NCI-H1930 (cell line): ENCODE data around the gene ALG9.
A peak's percentile ranks its signal among the peaks of the same experiment; 100 is the strongest.
"Not testable (repeated sequence)": the region's sequence is repeated elsewhere in the genome, so short reads cannot be mapped to it uniquely, and the experiment has no call there.

Experiments
- DNase-seq, 2 experiments: peaks; one replicate each; lab custom pipeline; 2025; lab: John Stamatoyannopoulos, UW

The ALG9 gene

GRCh38 chr11:111795334-111795985 is 75.9 kb downstream of the ALG9 start:
- no peak for DNase-seq

GRCh38 chr11:111793863-111794262 is 77.5 kb downstream of the ALG9 start:
- no peak for DNase-seq

- no peak for DNase-seq
These were observed 78.4 kb downstream of the ALG9 start for GRCh38 chr11:111792955-111793500.

- no peak for DNase-seq
These were observed 79.1 kb downstream of the ALG9 start for GRCh38 chr11:111792314-111792713.

GRCh38 chr11:111788464-111788863 is 82.9 kb downstream of the ALG9 start:
- no peak for DNase-seq

GRCh38 chr11:111788051-111788450 is 83.3 kb downstream of the ALG9 start:
- DNase-seq, result no peak

GRCh38 chr11:111785886-111786412 is 85.4 kb downstream of the ALG9 start:
- DNase-seq, result no peak

GRCh38 chr11:111785076-111785475 is 86.3 kb downstream of the ALG9 start:
- DNase-seq, result no peak

- not testable (repeated sequence) for DNase-seq
These were observed 87.1 kb downstream of the ALG9 start for GRCh38 chr11:111784311-111784710.

GRCh38 chr11:111782109-111782741 is 89.2 kb downstream of the ALG9 start:
- DNase-seq, result no peak

GRCh38 chr11:111779118-111779517 is 92.3 kb downstream of the ALG9 start:
- DNase-seq, result no peak

- DNase-seq, result no peak
These were observed 93.3 kb downstream of the ALG9 start for GRCh38 chr11:111778047-111778558.

GRCh38 chr11:111777094-111778046 is 94.0 kb downstream of the ALG9 start:
- peak; percentile 33 to 55 for DNase-seq

- DNase-seq, result no peak
These were observed 94.8 kb downstream of the ALG9 start for GRCh38 chr11:111776398-111777093.

- no peak for DNase-seq
These were observed 96.2 kb downstream of the ALG9 start for GRCh38 chr11:111774955-111775710.

- DNase-seq, result no peak
These were observed 98.8 kb downstream of the ALG9 start for GRCh38 chr11:111772535-111772934.

GRCh38 chr11:111771205-111771604 is 100.2 kb downstream of the ALG9 start:
- DNase-seq, result not testable (repeated sequence)

- no peak for DNase-seq
These were observed 100.7 kb downstream of the ALG9 start for GRCh38 chr11:111770581-111771134.

- no peak for DNase-seq
These were observed 104.6 kb downstream of the ALG9 start for GRCh38 chr11:111766834-111767142.
